ENCODE measurements around the gene CLDN10. TPM values are rescaled to one million over a fixed set of nuclear protein-coding genes. Genes with fewer than 3 reads are reported as not detected.
"Not testable (repeated sequence)": the region's sequence is repeated elsewhere in the genome, so short reads cannot be mapped to it uniquely, and the experiment has no call there.

Gene CLDN10
- total RNA-seq, 1 experiment from 2014 or later = not detected

DNA sequence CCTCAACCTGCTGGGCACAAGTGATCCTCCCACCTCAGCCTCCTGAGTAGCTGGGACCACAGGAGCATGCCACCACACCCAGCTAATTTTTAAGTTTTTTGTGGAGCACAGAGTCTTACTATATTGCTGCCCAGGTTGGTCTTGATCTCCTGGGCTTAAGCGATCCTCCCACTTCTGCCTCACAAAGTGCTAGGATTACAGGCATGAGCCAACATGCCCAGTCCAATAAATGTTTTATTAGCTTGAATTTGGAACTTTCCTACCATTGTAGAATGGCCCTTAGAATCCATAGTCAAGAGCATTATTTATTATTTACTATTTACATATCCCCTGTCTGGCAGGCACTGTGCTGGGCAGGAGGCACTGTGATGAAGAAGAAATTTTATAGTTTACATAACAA lies 39.6 kb upstream of the CLDN10 start:
- Histone ChIP-seq H3K36me3 (ENCODE audit: control insufficient read depth, insufficient read depth, low read length) (no peaks in the 10 kb centered on the region), H3K4me3 (ENCODE audit: low read depth, low read length) (no peak overlapping the region), H3K27me3 (replicated peaks; ENCODE audit: control insufficient read depth, insufficient read depth, low read length) (no peaks in the 10 kb centered on the region), H3K9me3 (no peaks in the 10 kb centered on the region; the same call in 1 of the 2 replicates), H3K4me1 (no peaks in the 10 kb centered on the region)
- Mint-ChIP-seq H3K4me3 (ENCODE audit: unreplicated experiment) (no peak overlapping the region), H3K4me1 (ENCODE audit: low read depth, unreplicated experiment) (no peaks in the 10 kb centered on the region), H3K36me3 (ENCODE audit: insufficient read depth, unreplicated experiment) (no peaks in the 10 kb centered on the region), H3K9me3 (ENCODE audit: unreplicated experiment) (no peaks in the 10 kb centered on the region), H3K27me3 (ENCODE audit: insufficient read depth, unreplicated experiment) (peaks cover 7% of the 10 kb centered on the region), H3K27ac (ENCODE audit: unreplicated experiment) (no peak overlapping the region)
- no TSS peak for BruUV-seq (replicated peaks)
- no peak for DNase-seq
- TF ChIP-seq, protein P1, sequence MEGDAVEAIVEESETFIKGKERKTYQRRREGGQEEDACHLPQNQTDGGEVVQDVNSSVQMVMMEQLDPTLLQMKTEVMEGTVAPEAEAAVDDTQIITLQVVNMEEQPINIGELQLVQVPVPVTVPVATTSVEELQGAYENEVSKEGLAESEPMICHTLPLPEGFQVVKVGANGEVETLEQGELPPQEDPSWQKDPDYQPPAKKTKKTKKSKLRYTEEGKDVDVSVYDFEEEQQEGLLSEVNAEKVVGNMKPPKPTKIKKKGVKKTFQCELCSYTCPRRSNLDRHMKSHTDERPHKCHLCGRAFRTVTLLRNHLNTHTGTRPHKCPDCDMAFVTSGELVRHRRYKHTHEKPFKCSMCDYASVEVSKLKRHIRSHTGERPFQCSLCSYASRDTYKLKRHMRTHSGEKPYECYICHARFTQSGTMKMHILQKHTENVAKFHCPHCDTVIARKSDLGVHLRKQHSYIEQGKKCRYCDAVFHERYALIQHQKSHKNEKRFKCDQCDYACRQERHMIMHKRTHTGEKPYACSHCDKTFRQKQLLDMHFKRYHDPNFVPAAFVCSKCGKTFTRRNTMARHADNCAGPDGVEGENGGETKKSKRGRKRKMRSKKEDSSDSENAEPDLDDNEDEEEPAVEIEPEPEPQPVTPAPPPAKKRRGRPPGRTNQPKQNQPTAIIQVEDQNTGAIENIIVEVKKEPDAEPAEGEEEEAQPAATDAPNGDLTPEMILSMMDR (IDR thresholded peaks at IDR 0.05; ENCODE audit: insufficient read depth in 1 of 2, low read depth in 1 of 2, low read length in 1 of 2, severe bottlenecking in 1 of 2, unreplicated experiment in 1 of 2) = no peak
- CTCF ChIA-PET = no interaction called here
- intact Hi-C loops (cut with micrococcal nuclease; ENCODE audit: unreplicated experiment) = no loop called here
- POLR2A ChIA-PET = interaction anchor here (0.6 kb wide), 1 partner anchor 1950 kb away, joined by 3 read pairs; no protein-coding TSS in a partner anchor

DNA sequence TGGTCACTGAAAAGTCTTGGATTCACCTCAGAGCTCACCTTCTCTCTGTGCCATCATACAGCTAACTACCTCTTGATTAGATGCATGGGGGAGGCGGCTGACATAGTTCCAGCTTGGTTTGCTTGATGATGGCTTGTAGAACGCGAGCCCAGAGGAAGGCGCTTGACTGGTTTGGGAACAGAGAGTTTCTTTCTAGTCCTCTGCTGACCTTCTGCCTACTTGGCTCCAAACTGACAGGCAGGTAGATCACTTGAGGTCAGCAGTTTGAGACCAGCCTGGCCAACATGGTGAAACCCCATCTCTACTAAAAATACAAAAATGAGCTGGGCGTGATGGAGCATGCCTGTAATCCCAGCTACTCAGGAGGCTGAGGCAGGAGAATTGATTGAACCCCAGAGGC lies 36.9 kb upstream of the CLDN10 start:
- H3K4me1 Mint-ChIP-seq (ENCODE audit: low read depth, unreplicated experiment); CTCF ChIA-PET; H3K27me3 Mint-ChIP-seq (ENCODE audit: insufficient read depth, unreplicated experiment); H3K9me3 ChIP-seq; H3K36me3 ChIP-seq (ENCODE audit: control insufficient read depth, insufficient read depth, low read length); H3K36me3 Mint-ChIP-seq (ENCODE audit: insufficient read depth, unreplicated experiment); intact Hi-C loops (cut with micrococcal nuclease; ENCODE audit: unreplicated experiment); POLR2A ChIA-PET; DNase-seq; H3K4me1 ChIP-seq; H3K4me3 ChIP-seq (ENCODE audit: low read depth, low read length); H3K9me3 Mint-ChIP-seq (ENCODE audit: unreplicated experiment); H3K4me3 Mint-ChIP-seq (ENCODE audit: unreplicated experiment); H3K27ac Mint-ChIP-seq (ENCODE audit: unreplicated experiment); BruUV-seq (replicated peaks); H3K27me3 ChIP-seq (replicated peaks; ENCODE audit: control insufficient read depth, insufficient read depth, low read length): not testable (repeated sequence)

- H3K36me3 ChIP-seq (ENCODE audit: control insufficient read depth, insufficient read depth, low read length) = no peaks in the 10 kb centered on the region
- Mint-ChIP-seq H3K36me3 (ENCODE audit: insufficient read depth, unreplicated experiment) (no peaks in the 10 kb centered on the region), H3K27me3 (ENCODE audit: insufficient read depth, unreplicated experiment) (peaks cover 7% of the 10 kb centered on the region), H3K9me3 (ENCODE audit: unreplicated experiment) (no peaks in the 10 kb centered on the region), H3K4me3 (ENCODE audit: unreplicated experiment) (no peak overlapping the region), H3K27ac (ENCODE audit: unreplicated experiment) (no peak overlapping the region), H3K4me1 (ENCODE audit: low read depth, unreplicated experiment) (no peaks in the 10 kb centered on the region)
- DNase-seq = no peak
- TF ChIP-seq, protein P1 (IDR thresholded peaks at IDR 0.05; ENCODE audit: insufficient read depth in 1 of 2, low read depth in 1 of 2, low read length in 1 of 2, severe bottlenecking in 1 of 2, unreplicated experiment in 1 of 2) = no peak
- intact Hi-C loops (cut with micrococcal nuclease; ENCODE audit: unreplicated experiment) = no loop called here
- ChIA-PET POLR2A (no interaction called here), CTCF (no interaction called here)
- no peaks in the 10 kb centered on the region; the same call in 1 of the 2 replicates for H3K9me3 ChIP-seq
- no TSS peak for BruUV-seq (replicated peaks)
- H3K4me1 ChIP-seq = no peaks in the 10 kb centered on the region
- H3K4me3 ChIP-seq (ENCODE audit: low read depth, low read length) = no peak overlapping the region
- no peaks in the 10 kb centered on the region; the same call in 1 of the 2 replicates for H3K27me3 ChIP-seq (replicated peaks; ENCODE audit: control insufficient read depth, insufficient read depth, low read length)
Observed at GRCh38 chr13:95516021-95516420, 36.5 kb upstream of the CLDN10 start.

GRCh38 chr13:95516492-95516891 lies 36.0 kb upstream of the CLDN10 start:
- Mint-ChIP-seq H3K36me3 (ENCODE audit: insufficient read depth, unreplicated experiment) (no peaks in the 10 kb centered on the region), H3K4me1 (ENCODE audit: low read depth, unreplicated experiment) (no peaks in the 10 kb centered on the region), H3K27me3 (ENCODE audit: insufficient read depth, unreplicated experiment) (peaks cover 7% of the 10 kb centered on the region), H3K27ac (ENCODE audit: unreplicated experiment) (no peak overlapping the region), H3K4me3 (ENCODE audit: unreplicated experiment) (no peak overlapping the region), H3K9me3 (ENCODE audit: unreplicated experiment) (no peaks in the 10 kb centered on the region)
- Histone ChIP-seq H3K9me3 (no peaks in the 10 kb centered on the region; the same call in 1 of the 2 replicates), H3K27me3 (replicated peaks; ENCODE audit: control insufficient read depth, insufficient read depth, low read length) (no peaks in the 10 kb centered on the region; the same call in 1 of the 2 replicates), H3K4me1 (no peaks in the 10 kb centered on the region), H3K4me3 (ENCODE audit: low read depth, low read length) (no peak overlapping the region), H3K36me3 (ENCODE audit: control insufficient read depth, insufficient read depth, low read length) (no peaks in the 10 kb centered on the region)
- intact Hi-C loops (cut with micrococcal nuclease; ENCODE audit: unreplicated experiment) = no loop called here
- TF ChIP-seq, protein P1 (IDR thresholded peaks at IDR 0.05; ENCODE audit: insufficient read depth in 1 of 2, low read depth in 1 of 2, low read length in 1 of 2, severe bottlenecking in 1 of 2, unreplicated experiment in 1 of 2) = no peak
- CTCF ChIA-PET = no interaction called here
- POLR2A ChIA-PET = no interaction called here
- DNase-seq = no peak
- no TSS peak for BruUV-seq (replicated peaks)
